ENCODE data around the gene STAT3.

DNA sequence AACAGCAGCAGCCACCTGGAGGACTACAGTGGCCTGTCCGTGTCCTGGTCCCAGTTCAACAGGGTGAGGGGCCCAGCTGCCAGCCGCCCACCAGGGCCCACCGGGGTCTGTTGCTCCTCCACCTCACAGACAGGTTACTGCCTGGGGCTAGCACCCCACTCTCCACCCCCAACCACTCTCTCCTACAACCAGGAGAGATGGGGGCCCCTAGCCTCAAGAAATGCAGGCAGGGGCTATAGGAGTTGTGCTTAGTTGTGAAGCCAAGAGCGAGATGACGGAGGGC is 81.9 kb downstream of the STAT3 start:
- TF ChIP-seq, protein P1, sequence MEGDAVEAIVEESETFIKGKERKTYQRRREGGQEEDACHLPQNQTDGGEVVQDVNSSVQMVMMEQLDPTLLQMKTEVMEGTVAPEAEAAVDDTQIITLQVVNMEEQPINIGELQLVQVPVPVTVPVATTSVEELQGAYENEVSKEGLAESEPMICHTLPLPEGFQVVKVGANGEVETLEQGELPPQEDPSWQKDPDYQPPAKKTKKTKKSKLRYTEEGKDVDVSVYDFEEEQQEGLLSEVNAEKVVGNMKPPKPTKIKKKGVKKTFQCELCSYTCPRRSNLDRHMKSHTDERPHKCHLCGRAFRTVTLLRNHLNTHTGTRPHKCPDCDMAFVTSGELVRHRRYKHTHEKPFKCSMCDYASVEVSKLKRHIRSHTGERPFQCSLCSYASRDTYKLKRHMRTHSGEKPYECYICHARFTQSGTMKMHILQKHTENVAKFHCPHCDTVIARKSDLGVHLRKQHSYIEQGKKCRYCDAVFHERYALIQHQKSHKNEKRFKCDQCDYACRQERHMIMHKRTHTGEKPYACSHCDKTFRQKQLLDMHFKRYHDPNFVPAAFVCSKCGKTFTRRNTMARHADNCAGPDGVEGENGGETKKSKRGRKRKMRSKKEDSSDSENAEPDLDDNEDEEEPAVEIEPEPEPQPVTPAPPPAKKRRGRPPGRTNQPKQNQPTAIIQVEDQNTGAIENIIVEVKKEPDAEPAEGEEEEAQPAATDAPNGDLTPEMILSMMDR (IDR thresholded peaks at IDR 0.05), result no peak
- TF ChIP-seq EP300 (IDR thresholded peaks at IDR 0.05) (no peak), POLR2A (IDR thresholded peaks at IDR 0.05) (no peak)
